B cell (primary cell): ENCODE data around the gene C15orf39. TPM values are rescaled to one million over a fixed set of nuclear protein-coding genes. Genes with fewer than 3 reads are reported as not detected.

Experiments
- ATAC-seq: fragments of 200-7000 bp; cut with Tn5 transposase; one replicate; pipeline ENCODE4 v1.10.0; 2021; ENCODE audit warnings: low read depth, mild to moderate bottlenecking, moderate number of reproducible peaks, moderate library complexity
- CTCF ChIA-PET: fragments of 350-600 bp; sonication (Branson Sonifier 250); formaldehyde crosslinking; loops from one replicate; lab custom pipeline; 2021; ENCODE audit warnings: antibody characterized with exemption, inconsistent platforms; lab: Charles Lee
- POLR2A ChIA-PET: fragments of 350-600 bp; sonication (Branson Sonifier 250); formaldehyde crosslinking; loops from one replicate; lab custom pipeline; 2021; ENCODE audit warnings: antibody characterized with exemption; lab: Charles Lee
- DNase-seq: peaks from one replicate; pipeline ENCODE4 v3.0.0; 2013
- H2AFZ ChIP-seq: 2 replicates; pipeline ENCODE4 v1.6.1; 2012; ENCODE audit warnings: mild to moderate bottlenecking, low read depth, low read length; ENCODE audit not compliant: insufficient read depth, poor library complexity, severe bottlenecking
- H3K27ac ChIP-seq, 2 donors: 1 replicate in 1 of 2; 2 replicates in 1 of 2; pipeline ENCODE4 v1.5.1; 2012 to 2013; ENCODE audit warnings: low read length in 2 of 2, mild to moderate bottlenecking in 2 of 2, moderate library complexity in 1 of 2
- H3K27me3 ChIP-seq, 4 experiments: fragments of 200-600 bp in 1 of 4; sonication (generic) in 1 of 4; replicated peaks in 1 of 4; 1 replicate in 2 of 4; 2 replicates in 2 of 4; pipeline versions ENCODE4 v1.6.1 to v1.7.0; 2013 to 2016; ENCODE audit warnings: low read length in 3 of 4, mild to moderate bottlenecking in 2 of 4, mixed read lengths in 1 of 4, moderate library complexity in 1 of 4; ENCODE audit not compliant: insufficient read depth in 4 of 4, control insufficient read depth in 3 of 4; ENCODE audit errors: control extremely low read depth in 1 of 4
- H3K36me3 ChIP-seq, 2 experiments: replicated peaks in 1 of 2; 1 replicate in 1 of 2; 2 replicates in 1 of 2; pipeline versions ENCODE4 v1.6.1 to v1.7.1; 2013; ENCODE audit warnings: low read length in 1 of 2; ENCODE audit not compliant: insufficient read depth in 2 of 2, control insufficient read depth in 1 of 2; ENCODE audit errors: control extremely low read depth in 1 of 2, extremely low read depth in 1 of 2
- H3K4me1 ChIP-seq, 2 donors: fragments of 200-600 bp in 1 of 2; sonication (generic) in 1 of 2; 1 replicate in 1 of 2; 2 replicates in 1 of 2; pipeline versions ENCODE4 v1.5.1 to v1.6.1; 2013 to 2017; ENCODE audit warnings: low read length in 2 of 2; ENCODE audit not compliant: control insufficient read depth in 2 of 2, insufficient read depth in 2 of 2
- H3K4me2 ChIP-seq: replicated peaks from 2 replicates; pipeline ENCODE3; 2012; ENCODE audit warnings: mild to moderate bottlenecking, low read depth, low read length; ENCODE audit not compliant: poor library complexity, severe bottlenecking
- H3K4me3 ChIP-seq, 5 experiments: fragments of 200-600 bp in 1 of 5; sonication (generic) in 1 of 5; 1 replicate in 3 of 5; 2 replicates in 2 of 5; pipeline versions ENCODE4 v1.5.1 to v1.7.0; 2011 to 2016; ENCODE audit warnings: low read length in 4 of 5, mild to moderate bottlenecking in 4 of 5, low read depth in 2 of 5, control low read depth in 1 of 5, moderate library complexity in 1 of 5; ENCODE audit not compliant: insufficient read depth in 1 of 5; ENCODE audit errors: control extremely low read depth in 1 of 5, extremely low read depth in 1 of 5
- H3K79me2 ChIP-seq: fragments of 200-600 bp; sonication (generic); one replicate; pipeline ENCODE4 v1.6.0; 2016; ENCODE audit warnings: low read length; ENCODE audit not compliant: control insufficient read depth, insufficient read depth
- H3K9ac ChIP-seq: fragments of 200-600 bp; sonication (generic); 2 replicates; pipeline ENCODE4 v1.6.1; 2017; ENCODE audit warnings: mild to moderate bottlenecking, low read length, moderate library complexity
- H3K9me3 ChIP-seq, 3 donors: one replicate each; pipeline versions ENCODE4 v1.6.1 to v1.7.1; 2013; ENCODE audit warnings: low read length in 2 of 3; ENCODE audit not compliant: control insufficient read depth in 2 of 3, insufficient read depth in 1 of 3; ENCODE audit errors: control extremely low read depth in 1 of 3
- H4K20me1 ChIP-seq: 2 replicates; pipeline ENCODE4 v1.6.0; 2012; ENCODE audit warnings: mild to moderate bottlenecking, low read length; ENCODE audit not compliant: insufficient read depth, control insufficient read depth, poor library complexity, severe bottlenecking
- H3K27ac Mint-ChIP-seq: one replicate; pipeline ENCODE4 v1.8.0; 2021; ENCODE audit warnings: mixed read lengths
- H3K27me3 Mint-ChIP-seq: one replicate; pipeline ENCODE4 v1.8.0; 2021; ENCODE audit warnings: mixed read lengths
- H3K4me1 Mint-ChIP-seq: one replicate; pipeline ENCODE4 v1.8.0; 2021; ENCODE audit warnings: mixed read lengths
- H3K4me3 Mint-ChIP-seq: one replicate; pipeline ENCODE4 v1.8.0; 2021; ENCODE audit warnings: mixed read lengths
- H3K9me3 Mint-ChIP-seq: one replicate; pipeline ENCODE4 v1.8.0; 2022; ENCODE audit warnings: mixed read lengths; ENCODE audit not compliant: insufficient read depth
- CTCF ChIP-seq: fragments of 200-600 bp; IDR thresholded peaks from one replicate; pipeline ENCODE4 v1.8.0; 2022; ENCODE audit warnings: antibody characterized with exemption, mild to moderate bottlenecking
- EZH2 ChIP-seq: IDR thresholded peaks from 2 replicates; pipeline ENCODE4 v1.6.1; 2012; ENCODE audit warnings: borderline replicate concordance, low read depth, mild to moderate bottlenecking, moderate library complexity, low read length; ENCODE audit not compliant: insufficient read depth, poor library complexity, severe bottlenecking
- WGBS: methylation state at CpG from one replicate; pipeline ENCODE4 v1.1.5; 2013; ENCODE audit warnings: missing lambda C conversion rate; ENCODE audit not compliant: insufficient coverage; 5-methylcytosine and 5-hydroxymethylcytosine counted together
- intact Hi-C: fragments of 100-400 bp; cut with micrococcal nuclease; formaldehyde crosslinking; loops from one replicate; pipeline ENCODE4 v1.10.0; 2022
- polyA plus RNA-seq: library from polyadenylated mRNA; depleted of rRNA; stranded (reverse); fragments of >200 nt; gene quantifications from 2 replicates; pipeline ENCODE4 v1.2.3, GENCODE V29; 2012
- total RNA-seq, 2 donors: library from RNA; stranded (reverse); fragments of 120-200 nt in 1 of 2; gene quantifications; 1 replicate in 1 of 2; 2 replicates in 1 of 2; pipeline versions ENCODE4 v1.2.3 to v1.2.4, GENCODE V29; 2013 to 2022

Gene C15orf39
- total and polyA plus RNA-seq, 2 donors (not counting 1 experiment from before 2014, with no cell fraction given) = 12.4 to 72.7 TPM

- TF ChIP-seq CTCF (no peak), EZH2 (no peak)
- Mint-ChIP-seq H3K27ac (no peak overlapping the region), H3K4me3 (no peak overlapping the region), H3K27me3 (no peaks in the 10 kb centered on the region), H3K9me3 (no peaks in the 10 kb centered on the region), H3K4me1 (peaks cover 30% of the 10 kb centered on the region)
- POLR2A ChIA-PET = interaction anchor here (0.9 kb wide), 1 partner anchor 163 kb away, joined by 3 read pairs; no protein-coding TSS in a partner anchor
- 95% methylated on average over 11 of the region's 11 CpGs for WGBS
- DNase-seq (no peak), ATAC-seq (no peak)
- H3K36me3 ChIP-seq = peaks cover 0 to 42% of the 10 kb centered on the region in 2 experiments
- no peak overlapping the region for H3K4me3 ChIP-seq
- H3K9me3 ChIP-seq = no peaks in the 10 kb centered on the region
- H2AFZ ChIP-seq = no peak overlapping the region
- H3K27ac ChIP-seq = no peak overlapping the region
- peaks cover 90% of the 10 kb centered on the region for H4K20me1 ChIP-seq
- H3K4me1 ChIP-seq = peaks cover 15 to 34% of the 10 kb centered on the region in 2 donors
- no peak overlapping the region for H3K4me2 ChIP-seq
- no peak overlapping the region for H3K9ac ChIP-seq
- H3K27me3 ChIP-seq = peaks cover 0 to 2% (median 0%) of the 10 kb centered on the region in 4 experiments
- peaks cover 85% of the 10 kb centered on the region for H3K79me2 ChIP-seq
- CTCF ChIA-PET = interaction anchor here (7.9 to 9.9 kb wide), 2 partner anchors 167 to 178 kb away, joined by 170 to 251 read pairs; partner anchors contain the start of gene PPCDC
- intact Hi-C loops = loop anchor here (10.0 kb wide), 3 partner anchors 101 to 571 kb away; partner anchors contain the start of gene SIN3A
Measured at GRCh38 chr15:75206006-75206405, 4.3 kb downstream of the C15orf39 start.

GRCh38 chr15:75206803-75207617, 5.3 kb downstream of the C15orf39 start:
- Histone ChIP-seq H2AFZ (no peak overlapping the region), H3K4me2 (no peak overlapping the region), H4K20me1 (peaks cover 95% of the 10 kb centered on the region), H3K9me3 (no peaks in the 10 kb centered on the region), H3K4me3 (no peak overlapping the region), H3K9ac (no peak overlapping the region), H3K36me3 (peaks cover 0 to 52% of the 10 kb centered on the region in 2 experiments), H3K4me1 (peaks cover 11 to 29% of the 10 kb centered on the region in 2 donors), H3K79me2 (peaks cover 94% of the 10 kb centered on the region), H3K27me3 (no peaks in the 10 kb centered on the region), H3K27ac (no peak overlapping the region)
- Mint-ChIP-seq H3K27me3 (no peaks in the 10 kb centered on the region), H3K9me3 (no peaks in the 10 kb centered on the region), H3K4me1 (peaks cover 25% of the 10 kb centered on the region), H3K27ac (no peak overlapping the region), H3K4me3 (no peak overlapping the region)
- WGBS = 86% methylated on average over 15 of the region's 19 CpGs
- no peak for ATAC-seq
- CTCF ChIA-PET = interaction anchor here (0.6 to 9.9 kb wide), 4 partner anchors 13 to 692 kb away, joined by 3 to 251 read pairs (median 86); partner anchors contain the start of gene PPCDC
- TF ChIP-seq CTCF (no peak), EZH2 (no peak)
- intact Hi-C loops = loop anchor here (10.0 kb wide), 3 partner anchors 102 to 572 kb away; partner anchors contain the start of gene SIN3A
- no peak for DNase-seq
- POLR2A ChIA-PET = interaction anchor here (0.9 kb wide), 1 partner anchor 164 kb away, joined by 3 read pairs; no protein-coding TSS in a partner anchor
